Esophagus squamous epithelium (tissue), 5 donors: ENCODE data around the gene UQCC2. TPM values are rescaled to one million over a fixed set of nuclear protein-coding genes. Genes with fewer than 3 reads are reported as not detected.

Experiments used
- DNase-seq: peaks from one replicate; lab custom pipeline; 2025; lab: John Stamatoyannopoulos, UW
- H3K27ac ChIP-seq, 4 donors: fragments of 200-600 bp; sonication (generic); one replicate each; pipeline ENCODE4 v1.5.1; 2016 to 2019; ENCODE audit warnings: mild to moderate bottlenecking in 1 of 4
- H3K27me3 ChIP-seq, 4 donors: fragments of 200-600 bp; sonication (generic); 1 replicate in 3 of 4; 2 replicates in 1 of 4; pipeline versions ENCODE4 v1.5.1 to v1.6.0; 2017 to 2021; ENCODE audit warnings: antibody characterized with exemption in 1 of 4
- H3K36me3 ChIP-seq, 3 donors: fragments of 200-600 bp; sonication (generic); one replicate each; pipeline ENCODE4 v1.5.1; 2016 to 2019
- H3K4me1 ChIP-seq, 3 donors: fragments of 200-600 bp; sonication (generic); one replicate each; pipeline ENCODE4 v1.5.1; 2017 to 2019
- H3K4me3 ChIP-seq, 4 donors: fragments of 200-600 bp; sonication (generic); 1 replicate in 3 of 4; 2 replicates in 1 of 4; pipeline ENCODE4 v1.5.1; 2016 to 2019; ENCODE audit warnings: mild to moderate bottlenecking in 2 of 4, moderate library complexity in 1 of 4
- H3K9me3 ChIP-seq, 3 donors: fragments of 200-600 bp; sonication (generic); one replicate each; pipeline ENCODE4 v1.5.1; 2016 to 2019
- CTCF ChIP-seq, 6 experiments: fragments of 450-650 bp in 4 of 6; fragments of 200-600 bp in 2 of 6; sonication (generic) in 2 of 6; IDR thresholded peaks; one replicate each; pipeline ENCODE4 v1.5.1; 2016 to 2019; ENCODE audit warnings: antibody characterized with exemption in 6 of 6, mild to moderate bottlenecking in 4 of 6, moderate library complexity in 4 of 6
- POLR2A ChIP-seq, 4 donors: fragments of 450-650 bp; IDR thresholded peaks; one replicate each; pipeline ENCODE4 v1.6.1; 2017; ENCODE audit warnings: antibody characterized with exemption in 4 of 4, mild to moderate bottlenecking in 4 of 4, moderate library complexity in 3 of 4
- WGBS, 2 donors: methylation state at CpG; one replicate each; pipeline ENCODE4 v1.1.5; 2018; 5-methylcytosine and 5-hydroxymethylcytosine counted together
- intact Hi-C: fragments of 100-400 bp; cut with DNase I; formaldehyde crosslinking; loops from one replicate; pipeline ENCODE4 v1.15.0; 2022
- total RNA-seq, 4 donors: library from RNA; depleted of rRNA; stranded (reverse); fragments of >200 nt; gene quantifications; one replicate each; pipeline ENCODE4 v1.1.0, GENCODE V29; 2016
- donor health status: DM: yes; HTN: yes; CAD: no.

The UQCC2 gene
- total RNA-seq, 4 donors from 2014 or later = 7.8 to 36.8 (median 13.7) TPM

GRCh38 chr6:33727126-33727525 is 15.6 kb upstream of the UQCC2 start:
- Histone ChIP-seq H3K4me1 (peaks cover 0 to 12% (median 0%) of the 10 kb centered on the region in 3 donors), H3K27me3 (peaks cover 0 to 14% (median 0%) of the 10 kb centered on the region in 4 donors), H3K27ac (peak overlapping the region in 3 of 4 donors; percentile 11 to 25 (median 19)), H3K4me3 (no peak overlapping the region), H3K9me3 (no peaks in the 10 kb centered on the region), H3K36me3 (no peaks in the 10 kb centered on the region)
- no peak for DNase-seq
- intact Hi-C loops = no loop called here
- WGBS, 2 donors = 79 to 82% methylated on average over 5 to 7 of the region's 7 CpGs
- TF ChIP-seq POLR2A (IDR thresholded peaks at IDR 0.05) (no peak), CTCF (IDR thresholded peaks at IDR 0.05) (no peak)

- TF ChIP-seq POLR2A (IDR thresholded peaks at IDR 0.05) (no peak), CTCF (IDR thresholded peaks at IDR 0.05) (no peak)
- Histone ChIP-seq H3K4me1 (peaks cover 0 to 8% (median 2%) of the 10 kb centered on the region in 3 donors), H3K27ac (peak overlapping the region; percentile 11 to 25 (median 15)), H3K4me3 (no peak overlapping the region), H3K27me3 (peaks cover 0 to 14% (median 0%) of the 10 kb centered on the region in 4 donors), H3K9me3 (no peaks in the 10 kb centered on the region), H3K36me3 (no peaks in the 10 kb centered on the region)
- intact Hi-C loops = no loop called here
- DNase-seq = no peak
- 89 to 100% methylated on average over 4 to 8 of the region's 15 CpGs for WGBS, 2 donors
Measured at GRCh38 chr6:33726696-33727095, 15.2 kb upstream of the UQCC2 start.

- H3K9me3 ChIP-seq = no peaks in the 10 kb centered on the region
- no peaks in the 10 kb centered on the region for H3K36me3 ChIP-seq
- no peak for DNase-seq
- intact Hi-C loops = no loop called here
- H3K27me3 ChIP-seq = peaks cover 0 to 14% (median 0%) of the 10 kb centered on the region in 4 donors
- TF ChIP-seq CTCF (IDR thresholded peaks at IDR 0.05) (no peak), POLR2A (IDR thresholded peaks at IDR 0.05) (no peak)
- peaks cover 2 to 8% (median 3%) of the 10 kb centered on the region in 3 donors for H3K4me1 ChIP-seq
- 75 to 84% methylated on average over 6 to 7 of the region's 7 CpGs for WGBS, 2 donors
- no peak overlapping the region for H3K4me3 ChIP-seq
- peak overlapping the region; percentile 11 to 25 (median 15) for H3K27ac ChIP-seq
Measured at GRCh38 chr6:33725891-33726673, 14.6 kb upstream of the UQCC2 start.

GRCh38 chr6:33725222-33725621 is 13.7 kb upstream of the UQCC2 start:
- Histone ChIP-seq H3K27ac (peak overlapping the region in 1 of 4 donors; percentile 11), H3K4me1 (peaks cover 3 to 15% (median 8%) of the 10 kb centered on the region in 3 donors), H3K27me3 (peaks cover 0 to 14% (median 0%) of the 10 kb centered on the region in 4 donors), H3K36me3 (no peaks in the 10 kb centered on the region), H3K4me3 (no peak overlapping the region), H3K9me3 (no peaks in the 10 kb centered on the region)
- 84 to 90% methylated on average over 11 to 13 of the region's 14 CpGs for WGBS, 2 donors
- intact Hi-C loops = no loop called here
- no peak for TF ChIP-seq POLR2A (IDR thresholded peaks at IDR 0.05)
- TF ChIP-seq CTCF (IDR thresholded peaks at IDR 0.05) = no peak
- no peak for DNase-seq
